Stimulated activated CD8-positive, alpha-beta memory T cell treated with anti-CD3 and anti-CD28 coated beads, Interleukin-12 subunit alpha, Interleukin-12 subunit beta, amount 100 ng/mL, for 4 hours (primary cell): Measurements from ENCODE around the gene TYSND1.
"Not testable (repeated sequence)": the region's sequence is repeated elsewhere in the genome, so short reads cannot be mapped to it uniquely, and the experiment has no call there.

ENCODE experiments used
- DNase-seq: peaks from one replicate; pipeline ENCODE4 v3.0.0-alpha.2; 2020; ENCODE audit warnings: low read depth

Gene TYSND1

GRCh38 chr10:70109064-70109729, 37.3 kb downstream of the TYSND1 start:
- no peak for DNase-seq

DNA sequence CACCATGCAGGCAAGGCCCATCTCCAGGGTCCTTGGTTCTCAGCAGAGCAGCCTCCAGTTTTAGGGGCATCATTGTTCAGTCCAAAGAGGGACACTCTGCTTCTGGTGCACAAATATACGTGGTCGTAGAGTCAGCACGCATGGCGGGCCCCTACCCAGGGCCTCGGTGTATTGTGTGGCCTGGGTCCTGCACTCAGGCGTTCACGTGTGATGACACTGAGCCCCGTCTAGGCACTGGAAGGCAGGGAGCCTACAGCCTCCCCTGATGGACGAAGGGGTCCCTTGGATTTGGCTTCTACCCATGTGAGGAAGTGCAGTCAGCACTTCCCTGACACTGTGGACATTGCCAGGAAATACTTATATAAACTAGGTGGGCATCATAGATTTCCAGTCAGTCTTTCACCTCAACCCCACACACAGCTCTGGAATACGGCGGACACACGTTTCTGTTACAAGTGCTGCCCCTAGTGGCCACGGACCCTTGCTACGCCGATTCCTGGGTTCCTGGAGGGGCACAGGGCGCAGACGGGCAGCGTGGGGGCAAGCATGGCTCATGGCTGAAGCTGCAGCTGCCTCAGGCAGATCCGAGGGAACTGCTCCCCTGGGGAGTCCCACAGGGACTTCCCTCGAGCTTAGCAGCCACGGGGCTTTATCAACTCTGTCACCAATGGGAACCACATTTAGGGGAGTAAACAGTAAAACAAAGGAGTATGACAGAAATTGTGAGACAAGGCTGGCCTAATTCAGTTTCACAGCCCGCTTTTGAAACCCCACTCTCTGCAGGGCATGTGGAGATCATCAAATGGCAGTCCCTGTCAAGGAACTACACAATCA, 39.3 kb downstream of the TYSND1 start:
- no peak for DNase-seq

- no peak for DNase-seq
These were observed 44.8 kb downstream of the TYSND1 start for GRCh38 chr10:70101668-70102067.

GRCh38 chr10:70101068-70101562, 45.4 kb downstream of the TYSND1 start:
- DNase-seq, result not testable (repeated sequence)

- DNase-seq, result no peak
These were observed 48.2 kb downstream of the TYSND1 start for GRCh38 chr10:70098271-70098670.

DNA sequence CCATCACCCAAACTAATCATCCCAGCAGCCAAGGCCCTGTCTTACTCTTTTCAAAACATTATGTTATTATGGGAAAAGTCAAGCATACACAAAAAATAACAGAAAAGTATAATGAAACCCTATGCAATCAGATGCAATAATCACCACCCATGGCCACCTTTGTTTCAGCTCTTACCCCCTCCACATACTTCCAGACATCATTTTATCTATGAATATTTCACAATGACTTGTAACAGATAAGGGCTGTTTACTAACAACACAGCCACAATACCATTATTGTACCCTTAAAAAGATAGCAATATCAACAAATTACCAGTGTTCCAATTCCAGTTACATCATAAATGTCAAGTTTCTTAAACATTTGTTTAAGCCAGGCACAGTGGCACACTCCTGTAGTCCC, 49.0 kb downstream of the TYSND1 start:
- no peak for DNase-seq

- no peak for DNase-seq
These were observed 49.6 kb downstream of the TYSND1 start for GRCh38 chr10:70096705-70097420.

DNA sequence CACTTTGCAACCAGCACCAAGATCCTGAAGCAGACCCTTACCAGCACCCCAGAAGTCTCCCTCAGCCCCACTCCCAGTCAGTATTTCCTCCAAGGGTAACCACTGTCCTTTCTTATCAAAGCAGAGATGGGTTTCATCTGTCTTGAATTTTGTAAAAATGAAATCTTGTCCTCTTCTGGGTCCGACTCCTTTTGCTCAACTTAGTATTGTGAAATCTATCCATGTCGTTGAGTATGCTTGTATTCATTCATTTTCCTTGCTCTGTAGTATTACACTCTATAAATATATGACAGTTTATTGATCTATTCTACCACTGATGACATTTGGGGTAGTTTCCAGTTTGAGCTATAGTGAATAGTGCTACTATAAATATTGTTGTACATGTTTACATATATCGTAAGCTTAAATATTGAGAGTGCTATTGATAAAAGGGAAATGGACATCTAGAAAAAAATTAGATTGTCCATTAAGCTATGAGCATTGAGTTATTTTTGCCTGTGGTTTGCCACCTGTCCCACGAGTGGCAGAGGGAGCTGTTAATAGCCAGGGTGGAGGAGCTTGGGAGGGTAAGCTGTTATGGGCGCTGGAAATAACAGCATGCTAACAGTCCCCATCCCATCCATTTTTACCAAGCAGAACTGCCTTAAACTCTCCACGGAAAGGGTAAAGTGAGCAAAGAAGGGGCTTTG, 50.3 kb downstream of the TYSND1 start:
- DNase-seq, result no peak

DNA sequence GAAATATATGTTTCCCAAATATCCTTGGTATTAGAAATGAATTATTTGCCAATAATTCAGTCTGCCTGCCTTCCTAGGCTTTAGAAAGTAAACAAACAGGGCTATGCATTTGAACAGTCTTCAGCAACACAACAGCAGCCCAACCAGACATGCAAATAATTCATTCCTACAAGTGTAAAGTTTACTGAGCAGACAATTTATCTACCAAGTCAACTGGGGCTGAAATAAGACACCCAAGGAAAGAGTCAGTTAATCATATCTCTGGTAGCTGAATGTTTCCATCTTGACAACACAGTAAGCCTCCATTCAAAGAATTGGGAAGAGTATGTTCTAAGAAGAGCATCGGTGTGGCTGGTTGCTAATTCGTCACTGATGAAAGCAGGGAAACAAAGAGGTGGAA, 52.2 kb downstream of the TYSND1 start:
- DNase-seq, result no peak

DNA sequence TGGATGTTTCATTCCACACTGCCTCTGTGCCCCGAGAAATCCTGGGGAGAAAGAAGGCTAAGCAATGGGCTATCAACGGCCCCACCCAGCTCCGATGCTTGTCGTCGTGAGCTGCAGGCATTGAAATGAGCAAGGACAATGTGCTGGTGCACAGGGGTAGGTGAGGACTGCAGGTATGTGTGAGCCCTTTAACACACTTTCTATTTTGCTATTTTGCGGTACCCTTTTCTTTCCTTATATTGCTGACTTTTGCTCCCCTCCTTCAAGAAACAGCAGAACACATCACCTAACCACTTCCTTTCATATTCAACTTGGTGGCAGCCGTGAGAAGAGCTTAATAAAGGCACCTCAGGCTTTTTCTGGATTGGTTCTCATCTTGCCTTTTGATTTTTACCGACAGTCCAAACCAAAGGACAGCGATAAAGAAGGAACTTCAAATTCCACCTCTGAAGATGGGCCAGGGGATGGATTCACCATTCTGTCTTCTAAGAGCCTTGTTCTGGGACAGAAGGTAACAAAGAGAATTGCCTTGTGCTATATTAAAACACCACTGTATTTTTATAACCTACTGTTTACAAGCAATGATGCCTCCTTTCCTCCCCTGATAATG, 53.1 kb downstream of the TYSND1 start:
- no peak for DNase-seq

- no peak for DNase-seq
These were observed 54.1 kb downstream of the TYSND1 start for GRCh38 chr10:70092389-70092718.

DNA sequence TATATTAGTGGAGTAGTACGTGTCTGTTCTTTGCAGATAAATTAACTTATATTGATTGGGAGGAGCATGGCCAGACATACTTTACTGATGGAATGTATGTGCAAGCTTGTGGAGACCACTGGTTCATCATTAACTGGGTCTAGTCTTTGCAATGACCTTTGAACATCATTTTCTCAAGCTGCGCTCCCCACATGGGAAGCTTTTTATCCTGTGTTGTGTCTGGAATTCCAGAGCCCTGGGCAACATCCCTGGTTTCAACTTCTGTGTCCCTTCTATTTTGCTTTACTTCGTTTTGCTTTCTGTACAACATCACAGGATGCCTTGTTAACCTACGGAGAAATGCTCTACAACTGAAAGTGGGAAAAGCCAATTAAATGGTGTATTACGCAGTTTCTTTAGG, 55.5 kb downstream of the TYSND1 start:
- DNase-seq, result no peak

GRCh38 chr10:70090013-70090412, 56.5 kb downstream of the TYSND1 start:
- DNase-seq, result no peak

DNA sequence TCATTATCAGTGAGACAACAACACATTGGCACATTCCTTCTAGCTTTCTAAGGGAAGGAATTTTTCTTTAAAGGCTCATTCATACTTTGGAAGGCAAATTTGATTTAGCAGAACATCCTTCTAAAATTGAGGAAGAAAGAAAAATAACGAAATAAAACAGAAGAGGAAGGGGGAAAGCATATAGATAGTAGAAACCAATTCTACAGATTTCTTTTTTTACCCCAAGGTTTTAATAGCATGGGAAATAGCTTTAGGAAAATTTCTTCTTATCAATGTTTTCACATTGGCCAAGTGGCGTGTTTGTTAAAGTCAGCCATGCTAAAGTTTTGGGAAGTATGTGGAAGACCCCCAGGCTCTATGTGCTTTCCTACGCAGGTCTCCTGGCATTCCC, 58.2 kb downstream of the TYSND1 start:
- DNase-seq, result no peak
